IMR-90 (cell line): ENCODE results near the gene USP10. TPM values are rescaled to one million over a fixed set of nuclear protein-coding genes. Genes with fewer than 3 reads are reported as not detected.

ENCODE experiments used
- ATAC-seq: fragments of 200-7000 bp; cut with Tn5 transposase; 2 replicates; pipeline ENCODE4 v1.9.1; 2020; ENCODE audit warnings: low read depth, mild to moderate bottlenecking, moderate library complexity
- BruUV-seq: library from RNA; stranded (reverse); fragments of 400-500 nt; replicated peaks from 2 replicates; lab custom pipeline; 2021; lab: Mats Ljungman, UMichigan
- CTCF ChIA-PET: fragments of 300-600 bp; formaldehyde crosslinking; extraction: SDS; loops from one replicate; lab custom pipeline; 2021; ENCODE audit warnings: antibody characterized with exemption; lab: Yijun Ruan, JAX
- POLR2A ChIA-PET: fragments of 300-600 bp; sonication (Branson Sonifier 250); formaldehyde crosslinking; loops from one replicate; lab custom pipeline; 2022; ENCODE audit warnings: antibody characterized with exemption; ENCODE audit not compliant: unreplicated experiment; lab: Charles Lee
- DNase-seq: peaks from one replicate; pipeline ENCODE4 v3.0.0; 2013
- H2AFZ ChIP-seq: replicated peaks from 2 replicates; pipeline ENCODE3; 2013; ENCODE audit warnings: low read length, mild to moderate bottlenecking; ENCODE audit not compliant: poor library complexity
- H2AK5ac ChIP-seq: 2 replicates; pipeline ENCODE4 v1.6.1; 2013; ENCODE audit warnings: low read depth, low read length, inconsistent platforms
- H2AK9ac ChIP-seq: replicated peaks from 2 replicates; pipeline ENCODE3; 2013; ENCODE audit warnings: mild to moderate bottlenecking, low read depth, low read length, moderate library complexity; ENCODE audit not compliant: poor library complexity
- H2BK120ac ChIP-seq: 2 replicates; pipeline ENCODE4 v1.6.1; 2013; ENCODE audit warnings: low read depth, low read length, inconsistent platforms
- H2BK15ac ChIP-seq: 3 replicates; pipeline ENCODE4 v1.6.1; 2013; ENCODE audit warnings: low read depth, low read length, inconsistent platforms
- H2BK20ac ChIP-seq: 2 replicates; pipeline ENCODE4 v1.6.1; 2013; ENCODE audit warnings: low read depth, mild to moderate bottlenecking, inconsistent platforms, low read length, moderate library complexity
- H2BK5ac ChIP-seq: 2 replicates; pipeline ENCODE4 v1.6.1; 2013; ENCODE audit warnings: mild to moderate bottlenecking, low read depth, low read length, inconsistent platforms; ENCODE audit not compliant: poor library complexity, severe bottlenecking
- H3K14ac ChIP-seq: replicated peaks from 2 replicates; pipeline ENCODE4 v1.6.1; 2013; ENCODE audit warnings: low read depth, low read length, inconsistent platforms
- H3K18ac ChIP-seq: 2 replicates; pipeline ENCODE4 v1.6.1; 2013; ENCODE audit warnings: low read depth, low read length, control low read depth
- H3K23ac ChIP-seq: 2 replicates; pipeline ENCODE4 v1.6.1; 2013; ENCODE audit warnings: low read depth, low read length, inconsistent platforms
- H3K27ac ChIP-seq: 2 replicates; pipeline ENCODE4 v1.5.1; 2013; ENCODE audit warnings: mild to moderate bottlenecking, control low read depth, low read length; ENCODE audit not compliant: insufficient read depth
- H3K27me3 ChIP-seq: 2 replicates; pipeline ENCODE4 v1.6.1; 2013; ENCODE audit warnings: low read length; ENCODE audit not compliant: control insufficient read depth, insufficient read depth
- H3K36me3 ChIP-seq: 2 replicates; pipeline ENCODE4 v1.6.1; 2013; ENCODE audit warnings: low read length, mixed read lengths; ENCODE audit not compliant: control insufficient read depth, insufficient read depth
- H3K4ac ChIP-seq: 2 replicates; pipeline ENCODE4 v1.6.1; 2013; ENCODE audit warnings: low read depth, low read length, inconsistent platforms
- H3K4me1 ChIP-seq: 2 replicates; pipeline ENCODE4 v1.6.1; 2013; ENCODE audit warnings: low read length, mixed read lengths; ENCODE audit not compliant: control insufficient read depth, insufficient read depth
- H3K4me2 ChIP-seq: 2 replicates; pipeline ENCODE4 v1.6.1; 2013; ENCODE audit warnings: low read depth, mild to moderate bottlenecking, control low read depth, low read length, moderate library complexity
- H3K4me3 ChIP-seq: 2 replicates; pipeline ENCODE4 v1.5.1; 2013; ENCODE audit warnings: low read depth, mild to moderate bottlenecking, control low read depth, low read length, moderate library complexity; ENCODE audit not compliant: insufficient read depth
- H3K56ac ChIP-seq: 2 replicates; pipeline ENCODE4 v1.6.1; 2013; ENCODE audit warnings: low read length, inconsistent platforms; ENCODE audit not compliant: insufficient read depth; ENCODE audit errors: extremely low read depth
- H3K79me1 ChIP-seq, 2 experiments: 2 replicates each; pipeline ENCODE4 v1.6.1; 2013; ENCODE audit warnings: low read length in 2 of 2, inconsistent platforms in 1 of 2, low read depth in 1 of 2
- H3K9ac ChIP-seq: 2 replicates; pipeline ENCODE4 v1.6.1; 2013; ENCODE audit warnings: low read depth, low read length, control low read depth
- H3K9me1 ChIP-seq: 2 replicates; pipeline ENCODE4 v1.6.1; 2013; ENCODE audit warnings: low read length, inconsistent platforms; ENCODE audit not compliant: insufficient read depth
- H3K9me3 ChIP-seq: 2 replicates; pipeline ENCODE4 v1.6.1; 2013; ENCODE audit warnings: low read length; ENCODE audit not compliant: control insufficient read depth, insufficient read depth
- H4K20me1 ChIP-seq: 2 replicates; pipeline ENCODE4 v1.6.1; 2013; ENCODE audit warnings: low read length, inconsistent platforms; ENCODE audit not compliant: insufficient read depth
- H4K5ac ChIP-seq: 2 replicates; pipeline ENCODE4 v1.6.1; 2013; ENCODE audit warnings: mild to moderate bottlenecking, low read depth, low read length, control low read depth
- H4K8ac ChIP-seq, 2 experiments: 2 replicates each; pipeline ENCODE4 v1.6.1; 2013; ENCODE audit warnings: low read depth in 2 of 2, low read length in 2 of 2, control low read depth in 1 of 2, inconsistent platforms in 1 of 2
- H4K91ac ChIP-seq: 2 replicates; pipeline ENCODE4 v1.6.1; 2013; ENCODE audit warnings: low read depth, low read length, inconsistent platforms; ENCODE audit not compliant: insufficient read depth
- CTCF ChIP-seq: conservative IDR thresholded peaks from 2 replicates; pipeline ENCODE4 v1.5.1; 2012; ENCODE audit warnings: mild to moderate bottlenecking, low read depth, low read length, improper control_type of control experiment
- ELK1 ChIP-seq: fragments of 150-350 bp; IDR thresholded peaks from 2 replicates; pipeline ENCODE4 v1.6.1; 2016; ENCODE audit warnings: low read depth, mild to moderate bottlenecking, low read length, moderate library complexity, borderline replicate concordance
- MAZ ChIP-seq: IDR thresholded peaks from 2 replicates; pipeline ENCODE4 v1.6.1; 2012; ENCODE audit warnings: low read depth, mild to moderate bottlenecking, low read length, improper control_type of control experiment, moderate library complexity, borderline replicate concordance
- WGBS, 2 experiments: methylation state at CpG; one replicate each; pipeline versions ENCODE4 v1.1.5 to v1.1.7; 2013; ENCODE audit warnings: missing lambda C conversion rate in 2 of 2; ENCODE audit not compliant: insufficient read length in 1 of 2; ENCODE audit errors: extremely low coverage in 2 of 2; 5-methylcytosine and 5-hydroxymethylcytosine counted together
- dilution Hi-C: fragments of 300-500 bp; cut with HindIII; formaldehyde crosslinking; loops from one replicate; pipeline ENCODE4 v1.14.3; 2018; ENCODE audit warnings: low sequenced_read_pairs; ENCODE audit not compliant: unreplicated experiment
- in situ Hi-C: fragments of 300-500 bp; cut with MboI; formaldehyde crosslinking; loops from 3 replicates; pipeline ENCODE4 v1.14.3; 2019; ENCODE audit warnings: low sequenced_read_pairs, inconsistent platforms, mixed read lengths
- intact Hi-C: fragments of 100-400 bp; cut with micrococcal nuclease; formaldehyde crosslinking; loops from 2 replicates; pipeline ENCODE4 v1.10.0; 2022
- polyA plus RNA-seq, 3 experiments: library from polyadenylated mRNA; depleted of rRNA; stranded (reverse); fragments of >200 nt; gene quantifications; 2 replicates each; pipeline ENCODE4 v1.2.3, GENCODE V29; 2012; ENCODE audit warnings: low replicate concordance in 1 of 3
- total RNA-seq: library from RNA; depleted of rRNA; stranded (reverse); fragments of >200 nt; gene quantifications from 2 replicates; pipeline ENCODE4 v1.2.3, GENCODE V29; 2012

Gene USP10
- total and polyA plus RNA-seq, 2 of the 4 experiments (the other 2 are of a cell fraction), result 54.3 to 79.0 TPM

GRCh38 chr16:84827897-84828296 lies 128.1 kb downstream of the USP10 start:
- Histone ChIP-seq H4K20me1 (peaks cover 3% of the 10 kb centered on the region; the same call in 1 of the 2 replicates), H4K8ac (peak overlapping the region; percentile 50 to 77; a peak in 2 of 4 replicates), H3K9ac (no peak overlapping the region; the same call in 1 of the 2 replicates), H3K79me1 (peaks cover 17 to 69% of the 10 kb centered on the region in 2 experiments; a peak in 3 of 4 replicates), H2AK9ac (peak overlapping the region; percentile 63), H3K4me3 (no peak overlapping the region), H3K27me3 (no peaks in the 10 kb centered on the region), H3K23ac (peak overlapping the region; percentile 32), H3K4me2 (no peak overlapping the region), H3K9me1 (peaks cover 24% of the 10 kb centered on the region), H2AK5ac (peak overlapping the region; percentile 65), H2BK20ac (peak overlapping the region; percentile 64; the same call in 1 of the 2 replicates), H3K36me3 (peaks cover 7% of the 10 kb centered on the region; the same call in 1 of the 2 replicates), H3K56ac (no peak overlapping the region), H3K14ac (peak overlapping the region; percentile 77), H4K91ac (peak overlapping the region; percentile 43), H2AFZ (no peak overlapping the region), H3K4me1 (peaks cover 35% of the 10 kb centered on the region), H2BK5ac (peak overlapping the region; percentile 64), H3K18ac (peak overlapping the region; percentile 35), H4K5ac (peak overlapping the region; percentile 32), H2BK120ac (peak overlapping the region; percentile 75), H3K9me3 (no peaks in the 10 kb centered on the region), H3K4ac (peak overlapping the region; percentile 79), H2BK15ac (peak overlapping the region; percentile 81; the same call in 2 of the 3 replicates), H3K27ac (peak overlapping the region; percentile 13; the same call in 1 of the 2 replicates)
- 80% methylated on average over 9 of the region's 15 CpGs; no CpG with 5 or more reads in 1 of the 2 experiments for WGBS, 2 experiments
- DNase-seq (no peak), ATAC-seq (no peak)
- BruUV-seq, result no TSS peak
- TF ChIP-seq MAZ (no peak), CTCF (no peak), ELK1 (no peak)
- dilution Hi-C loops, result no loop called here
- CTCF ChIA-PET, result no interaction called here
- intact Hi-C loops, result loop anchor here (10.0 kb wide), 1 partner anchor 203 kb away; no protein-coding TSS in a partner anchor
- in situ Hi-C loops, result no loop called here
- POLR2A ChIA-PET, result no interaction called here
